ENCODE data around the gene OGA. TPM values are rescaled to one million over a fixed set of nuclear protein-coding genes. Genes with fewer than 3 reads are reported as not detected.

The OGA gene
- total RNA-seq, 2 donors from 2014 or later, result 411 to 421 TPM

GRCh38 chr10:101772895-101773761, 45.1 kb downstream of the OGA start:
- Mint-ChIP-seq H3K27ac (no peak overlapping the region), H3K27me3 (peaks cover 74% of the 10 kb centered on the region), H3K4me3 (no peak overlapping the region), H3K4me1 (peaks cover 30% of the 10 kb centered on the region), H3K36me3 (ENCODE audit: low read depth) (peaks cover 4% of the 10 kb centered on the region)
- H3K9me3 ChIP-seq (ENCODE audit: control insufficient read depth, low read length, poor library complexity, severe bottlenecking), result no peaks in the 10 kb centered on the region
- ATAC-seq, result no peak
- DNase-seq, result no peak

GRCh38 chr10:101772017-101772894, 46.0 kb downstream of the OGA start:
- peaks cover 71% of the 10 kb centered on the region for H3K27me3 Mint-ChIP-seq

DNA sequence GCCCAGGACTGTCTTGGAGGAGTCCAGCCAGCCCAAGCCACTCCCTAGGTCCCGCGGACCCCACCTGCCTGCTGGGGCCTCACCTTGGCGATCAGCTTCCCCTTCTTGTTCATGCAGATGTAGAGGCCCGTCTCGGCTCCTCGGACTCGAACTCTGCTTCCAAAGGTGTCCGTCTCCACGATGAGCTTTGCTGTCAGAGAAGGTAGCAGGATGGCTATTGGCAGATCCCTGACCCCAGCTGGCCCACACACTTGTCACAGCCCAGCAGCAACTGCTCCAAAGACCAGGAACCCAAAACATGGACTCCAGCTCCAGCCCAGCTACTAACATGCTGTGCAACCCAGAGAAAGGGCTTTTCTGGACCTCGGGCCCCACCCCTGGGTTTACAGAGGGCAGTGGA, 46.9 kb downstream of the OGA start:
- no peak for DNase-seq

More at GRCh38 chr10:101772017-101772894, 46.0 kb downstream of the OGA start:
- no peak overlapping the region for H3K4me3 Mint-ChIP-seq
- peaks cover 25% of the 10 kb centered on the region for H3K4me1 Mint-ChIP-seq
- H3K27ac Mint-ChIP-seq, result no peak overlapping the region
- DNase-seq (no peak), ATAC-seq (no peak)
- H3K36me3 Mint-ChIP-seq (ENCODE audit: low read depth), result peaks cover 4% of the 10 kb centered on the region
- H3K9me3 ChIP-seq (ENCODE audit: control insufficient read depth, low read length, poor library complexity, severe bottlenecking), result no peaks in the 10 kb centered on the region

GRCh38 chr10:101770331-101771215, 47.7 kb downstream of the OGA start:
- no peak overlapping the region for H3K27ac Mint-ChIP-seq
- ATAC-seq (no peak), DNase-seq (no peak)
- H3K9me3 ChIP-seq (ENCODE audit: control insufficient read depth, low read length, poor library complexity, severe bottlenecking), result no peaks in the 10 kb centered on the region
- peaks cover 80% of the 10 kb centered on the region for H3K27me3 Mint-ChIP-seq
- H3K4me3 Mint-ChIP-seq, result no peak overlapping the region
- H3K4me1 Mint-ChIP-seq, result peaks cover 24% of the 10 kb centered on the region
- H3K36me3 Mint-ChIP-seq (ENCODE audit: low read depth), result peaks cover 10% of the 10 kb centered on the region

More for the DNA sequence above, 46.9 kb downstream of the OGA start:
- no peak for ATAC-seq
- H3K27me3 Mint-ChIP-seq, result peaks cover 72% of the 10 kb centered on the region
- peaks cover 21% of the 10 kb centered on the region for H3K4me1 Mint-ChIP-seq
- H3K9me3 ChIP-seq (ENCODE audit: control insufficient read depth, low read length, poor library complexity, severe bottlenecking), result no peaks in the 10 kb centered on the region
- H3K4me3 Mint-ChIP-seq, result no peak overlapping the region
- no peak overlapping the region for H3K27ac Mint-ChIP-seq
- peaks cover 6% of the 10 kb centered on the region for H3K36me3 Mint-ChIP-seq (ENCODE audit: low read depth)

DNA sequence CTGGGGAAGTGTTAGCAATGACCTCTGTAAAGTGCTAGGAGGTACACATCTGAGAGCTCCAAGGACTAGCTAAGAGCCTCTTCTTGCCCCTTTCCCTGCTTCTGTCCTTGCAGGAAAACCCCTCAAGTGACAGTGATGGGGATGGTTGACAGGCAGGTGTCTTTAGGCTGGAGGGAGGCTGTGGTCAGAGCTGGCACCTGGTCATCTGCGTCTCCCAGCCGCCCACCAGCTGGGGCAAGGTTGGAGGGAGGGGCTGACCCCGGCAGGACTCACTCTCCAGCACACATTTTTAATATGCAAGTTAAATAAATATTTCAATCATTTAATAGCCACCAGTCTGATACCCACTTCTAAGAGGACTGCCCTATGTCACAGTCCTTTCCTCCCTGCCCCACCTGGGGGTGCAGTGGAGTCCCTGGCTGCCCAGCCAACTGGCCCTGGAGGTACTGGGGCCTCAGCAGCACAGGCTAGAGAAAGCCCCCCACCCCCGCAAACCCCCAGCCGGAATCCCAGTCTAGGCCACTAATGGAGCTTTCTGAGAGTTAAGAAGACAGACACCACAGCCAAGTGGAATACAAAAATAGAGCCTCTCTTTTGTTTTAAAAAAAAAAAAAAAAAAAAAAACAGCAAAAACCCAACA, 48.6 kb downstream of the OGA start:
- Mint-ChIP-seq H3K4me3 (no peak overlapping the region), H3K4me1 (peaks cover 22% of the 10 kb centered on the region), H3K36me3 (ENCODE audit: low read depth) (peaks cover 10% of the 10 kb centered on the region), H3K27ac (no peak overlapping the region), H3K27me3 (peaks cover 77% of the 10 kb centered on the region)
- ATAC-seq (no peak), DNase-seq (no peak)
- no peaks in the 10 kb centered on the region for H3K9me3 ChIP-seq (ENCODE audit: control insufficient read depth, low read length, poor library complexity, severe bottlenecking)

DNA sequence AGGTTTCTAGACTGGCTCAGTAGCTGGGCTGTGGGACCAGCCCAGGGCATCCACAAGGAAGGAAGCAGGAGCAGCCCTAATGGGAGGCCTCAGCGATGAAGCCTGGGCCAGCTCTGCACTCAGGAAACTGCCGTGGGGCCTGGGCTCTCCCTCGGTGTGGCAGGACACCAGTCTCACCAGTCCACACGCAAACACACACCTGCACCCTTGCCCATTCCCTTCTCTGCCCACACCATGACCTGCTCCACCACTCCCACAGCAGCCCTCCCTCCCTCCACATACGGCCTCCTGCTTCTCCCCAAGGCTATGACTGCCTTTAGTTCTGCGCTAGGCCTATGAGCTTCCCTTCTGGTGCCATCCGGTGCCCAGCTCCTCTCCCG, 49.5 kb downstream of the OGA start:
- Mint-ChIP-seq H3K4me1 (peaks cover 14% of the 10 kb centered on the region), H3K36me3 (ENCODE audit: low read depth) (peaks cover 8% of the 10 kb centered on the region), H3K27ac (no peak overlapping the region), H3K4me3 (no peak overlapping the region), H3K27me3 (peaks cover 71% of the 10 kb centered on the region)
- no peak for ATAC-seq
- H3K9me3 ChIP-seq (ENCODE audit: control insufficient read depth, low read length, poor library complexity, severe bottlenecking), result no peaks in the 10 kb centered on the region
- DNase-seq, result no peak

GRCh38 chr10:101767966-101768790, 50.1 kb downstream of the OGA start:
- Mint-ChIP-seq H3K27me3 (peaks cover 68% of the 10 kb centered on the region), H3K36me3 (ENCODE audit: low read depth) (peaks cover 8% of the 10 kb centered on the region), H3K27ac (no peak overlapping the region), H3K4me1 (peaks cover 10% of the 10 kb centered on the region), H3K4me3 (no peak overlapping the region)
- ATAC-seq (no peak), DNase-seq (no peak)
- no peaks in the 10 kb centered on the region for H3K9me3 ChIP-seq (ENCODE audit: control insufficient read depth, low read length, poor library complexity, severe bottlenecking)

DNA sequence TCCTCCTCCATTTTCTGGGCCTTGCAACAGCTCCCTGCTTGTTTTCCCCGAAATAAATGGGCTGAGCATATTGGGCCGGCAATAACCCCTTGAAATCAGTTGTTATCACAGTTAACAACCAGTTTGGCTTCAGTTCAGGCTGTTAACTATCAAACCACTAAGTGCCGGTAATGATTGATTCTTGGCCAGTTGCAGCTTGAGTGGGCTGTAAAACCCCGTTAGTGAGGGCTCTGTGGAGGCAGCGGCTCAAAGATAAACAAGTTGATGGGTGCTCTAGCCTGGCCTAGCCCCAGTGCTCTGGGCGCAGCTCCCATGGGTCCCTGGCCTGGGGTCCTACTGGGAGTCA, 50.7 kb downstream of the OGA start:
- Mint-ChIP-seq H3K27me3 (peaks cover 62% of the 10 kb centered on the region), H3K4me3 (no peak overlapping the region), H3K4me1 (peaks cover 10% of the 10 kb centered on the region), H3K36me3 (ENCODE audit: low read depth) (peaks cover 8% of the 10 kb centered on the region), H3K27ac (no peak overlapping the region)
- H3K9me3 ChIP-seq (ENCODE audit: control insufficient read depth, low read length, poor library complexity, severe bottlenecking), result no peaks in the 10 kb centered on the region
- no peak for ATAC-seq
- DNase-seq, result no peak

DNA sequence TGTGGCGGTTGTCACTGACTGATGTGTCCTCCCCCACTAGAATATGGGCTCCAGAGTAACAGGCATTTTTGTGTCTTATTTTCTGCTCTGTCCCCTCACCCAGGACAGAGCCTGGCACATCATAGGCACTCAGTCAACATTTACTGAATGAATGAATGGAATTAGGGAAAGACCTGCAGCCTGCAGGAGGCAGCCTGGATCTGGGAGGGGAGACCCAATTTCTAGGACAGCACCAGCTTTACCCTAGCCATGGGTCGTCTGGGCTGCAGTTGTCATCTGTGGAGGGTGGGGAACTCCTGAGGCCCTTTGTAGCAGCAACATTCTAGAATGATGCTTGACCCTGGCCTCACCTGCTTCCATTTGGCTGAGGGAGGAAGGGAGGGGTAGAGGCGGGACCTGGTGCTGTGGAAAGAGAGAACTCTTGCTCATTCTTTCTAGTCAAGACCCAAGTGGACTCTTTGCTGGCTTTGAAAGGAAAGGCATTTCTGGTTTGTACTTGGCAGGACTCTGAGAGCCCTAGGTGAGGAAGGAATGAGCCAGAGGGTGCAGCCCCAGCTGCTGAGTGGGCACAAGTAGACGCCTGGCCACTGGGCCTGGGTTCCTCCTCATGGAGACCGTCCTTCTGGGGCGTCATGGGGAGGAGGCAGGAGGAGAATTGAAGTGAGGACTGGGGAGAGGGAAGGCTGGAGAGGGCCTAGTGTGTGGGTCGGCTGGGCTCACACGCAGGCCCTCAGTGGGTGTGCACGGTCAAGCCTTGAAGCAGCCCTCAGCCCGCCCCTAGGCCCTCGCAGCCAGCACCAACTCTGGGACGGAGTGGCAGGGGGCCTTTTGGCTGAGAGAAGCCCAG, 51.3 kb downstream of the OGA start:
- Mint-ChIP-seq H3K27ac (no peak overlapping the region), H3K36me3 (ENCODE audit: low read depth) (peaks cover 8% of the 10 kb centered on the region), H3K4me3 (no peak overlapping the region)

GRCh38 chr10:101766306-101766705, 51.9 kb downstream of the OGA start:
- Mint-ChIP-seq H3K4me1 (peaks cover 9% of the 10 kb centered on the region), H3K4me3 (no peak overlapping the region), H3K36me3 (ENCODE audit: low read depth) (peaks cover 8% of the 10 kb centered on the region), H3K27ac (no peak overlapping the region), H3K27me3 (peaks cover 53% of the 10 kb centered on the region)
- no peaks in the 10 kb centered on the region for H3K9me3 ChIP-seq (ENCODE audit: control insufficient read depth, low read length, poor library complexity, severe bottlenecking)
- ATAC-seq (no peak), DNase-seq (no peak)

More for the DNA sequence above, 51.3 kb downstream of the OGA start:
- Mint-ChIP-seq H3K27me3 (peaks cover 59% of the 10 kb centered on the region), H3K4me1 (peaks cover 10% of the 10 kb centered on the region)
- ATAC-seq (no peak), DNase-seq (no peak)
- H3K9me3 ChIP-seq (ENCODE audit: control insufficient read depth, low read length, poor library complexity, severe bottlenecking), result no peaks in the 10 kb centered on the region

DNA sequence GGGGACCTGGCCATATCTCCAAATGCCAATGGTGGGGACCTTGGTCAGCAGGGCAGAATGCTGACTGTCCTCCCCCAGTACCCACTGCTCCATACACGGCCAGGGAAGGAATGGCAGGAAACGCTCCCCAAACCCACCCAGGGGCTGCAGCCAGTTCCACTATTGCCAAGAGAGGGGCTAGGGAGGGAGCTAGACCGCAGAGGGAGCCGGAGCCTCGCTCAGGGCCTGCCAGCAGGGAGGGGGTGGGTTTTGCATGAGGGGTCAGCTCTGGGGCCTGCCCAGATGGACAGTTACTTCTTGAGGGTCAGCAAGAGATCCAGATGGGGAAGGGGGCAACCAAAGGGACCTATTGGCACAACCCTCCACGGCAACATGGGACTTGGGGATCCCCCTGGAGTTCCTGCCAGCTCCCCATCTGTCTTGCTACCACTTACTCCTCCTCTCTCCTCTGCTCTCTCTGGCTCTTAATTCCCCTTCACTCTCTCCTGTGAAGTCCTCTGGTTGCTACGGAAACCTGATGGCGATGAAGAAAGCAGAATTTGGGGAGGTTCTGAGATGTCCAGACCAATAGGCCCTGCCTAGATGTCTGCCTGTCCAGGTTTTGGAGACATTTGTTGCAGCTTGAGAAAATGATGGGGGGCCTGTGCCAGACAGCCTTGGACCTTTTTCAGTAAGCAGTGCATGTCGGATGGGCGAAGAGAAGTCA, 55.0 kb downstream of the OGA start:
- DNase-seq, result no peak
- ATAC-seq, result no peak
- H3K4me3 Mint-ChIP-seq, result no peak overlapping the region
- peaks cover 6% of the 10 kb centered on the region for H3K36me3 Mint-ChIP-seq (ENCODE audit: low read depth)
- peaks cover 43% of the 10 kb centered on the region for H3K27me3 Mint-ChIP-seq
- H3K27ac Mint-ChIP-seq, result no peak overlapping the region
- peaks cover 4% of the 10 kb centered on the region for H3K4me1 Mint-ChIP-seq
- H3K9me3 ChIP-seq (ENCODE audit: control insufficient read depth, low read length, poor library complexity, severe bottlenecking), result no peaks in the 10 kb centered on the region

All from T-helper 17 cell (primary cell).